Loucy (cell line): ENCODE data around the gene MALAT1.

Experiments
- CTCF ChIP-seq: fragments of 200-600 bp; sonication (generic); conservative IDR thresholded peaks from 2 replicates; pipeline ENCODE4 v1.5.1; 2014; ENCODE audit warnings: mild to moderate bottlenecking, antibody characterized with exemption, low read length
- EZH2phosphoT487 ChIP-seq: fragments of 200-600 bp; IDR thresholded peaks from 2 replicates; pipeline ENCODE4 v1.6.1; 2018; ENCODE audit warnings: antibody characterized with exemption, mild to moderate bottlenecking, moderate library complexity, borderline replicate concordance

DNA sequence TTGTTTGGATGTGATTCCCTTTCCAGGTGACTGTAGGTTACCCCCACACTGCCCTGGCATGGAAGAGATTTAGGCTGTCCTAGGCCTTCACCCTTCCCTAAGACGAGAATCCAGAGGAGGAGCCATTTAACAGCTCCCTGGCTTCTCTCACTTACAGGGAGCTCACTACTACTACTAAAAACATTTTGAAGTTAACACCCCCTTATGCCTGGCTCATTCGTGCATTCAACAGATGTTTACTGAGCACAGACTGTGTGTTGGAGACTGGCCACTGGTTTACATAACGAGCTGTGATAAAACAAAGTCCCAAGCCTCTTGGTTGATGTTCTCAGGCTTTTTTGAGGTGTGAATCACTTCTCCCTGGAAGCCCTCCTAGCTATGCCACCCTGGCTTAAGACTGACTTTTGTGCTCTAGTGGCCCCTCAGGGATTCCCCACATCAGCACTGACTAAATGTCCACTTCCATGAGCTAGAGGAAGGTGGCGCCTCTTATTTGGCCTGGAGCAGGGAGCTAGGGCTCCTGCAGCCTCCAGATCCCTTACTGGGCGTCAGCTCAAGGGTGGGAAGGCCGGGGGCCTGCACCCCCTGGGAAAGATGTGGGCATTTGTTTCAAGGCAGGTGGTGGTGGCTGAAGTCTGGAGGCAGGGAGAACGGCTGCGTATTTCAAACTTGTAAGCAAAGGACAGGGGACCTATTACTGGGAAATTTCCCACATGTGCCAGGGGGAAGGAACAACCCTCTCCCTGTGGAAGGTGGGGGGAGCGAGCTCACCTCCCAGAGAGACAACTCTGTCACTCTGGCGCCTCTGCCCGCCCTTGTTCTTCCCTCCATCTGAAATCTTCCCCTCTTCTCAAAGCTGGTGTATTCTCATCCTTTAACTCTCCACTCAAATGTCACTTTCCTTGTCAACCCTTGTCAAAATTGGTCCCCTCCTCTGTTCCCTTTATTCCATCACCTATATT, 19.4 kb upstream of the MALAT1 start:
- TF ChIP-seq CTCF (peak; percentile 42), EZH2phosphoT487 (no peak)
